ENCODE results near the gene RGN.
"Not testable (repeated sequence)": the region's sequence is repeated elsewhere in the genome, so short reads cannot be mapped to it uniquely, and the experiment has no call there.

Gene RGN

GRCh38 chrX:47124466-47124865 is 46.2 kb downstream of the RGN start:
- DNase-seq: not testable (repeated sequence)

GRCh38 chrX:47129157-47129898 is 51.1 kb downstream of the RGN start:
- DNase-seq: peak; percentile 77

GRCh38 chrX:47129899-47130358 is 51.7 kb downstream of the RGN start:
- no peak for DNase-seq

GRCh38 chrX:47133493-47133892 is 55.2 kb downstream of the RGN start:
- no peak for DNase-seq

DNA sequence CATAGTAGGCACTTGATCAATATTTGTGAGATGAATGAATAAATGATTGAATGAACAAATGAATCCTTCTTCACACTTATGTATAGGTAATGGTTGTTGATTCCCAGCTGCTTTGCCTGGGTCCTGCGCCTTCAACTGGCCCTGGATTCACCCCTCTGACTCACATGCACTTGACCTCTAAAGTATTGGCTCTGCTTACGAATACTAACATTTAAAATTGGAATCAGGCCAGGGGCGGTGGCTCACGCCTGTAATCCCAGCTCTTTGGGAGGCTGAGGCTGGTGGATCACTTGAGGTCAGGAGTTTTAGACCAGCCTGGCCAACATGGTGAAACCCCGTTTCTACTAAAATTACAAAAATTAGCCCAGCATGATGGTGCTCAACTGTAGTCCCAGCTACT is 57.4 kb downstream of the RGN start:
- not testable (repeated sequence) for DNase-seq

- DNase-seq: no peak
Measured at GRCh38 chrX:47138171-47138570, 59.9 kb downstream of the RGN start.
